HEK293 (cell line): ENCODE results near the gene JAZF1.

Experiments
- ZNF792 ChIP-seq: fragments of 450-650 bp; formaldehyde crosslinking; IDR thresholded peaks from 2 replicates; pipeline ENCODE4 v1.5.1; 2016; ENCODE audit warnings: missing biosample characterization, missing genetic modification characterization
- TF ChIP-seq, protein P1 (sequence below): fragments of 450-650 bp; formaldehyde crosslinking; IDR thresholded peaks from 2 replicates; pipeline ENCODE4 v1.5.1; 2016; ENCODE audit warnings: missing biosample characterization, missing genetic modification characterization
- TF ChIP-seq, protein P2 (sequence below): fragments of 450-650 bp; formaldehyde crosslinking; IDR thresholded peaks from 2 replicates; pipeline ENCODE4 v1.5.1; 2016; ENCODE audit warnings: missing biosample characterization, missing genetic modification characterization
- TF ChIP-seq, protein P3 (sequence below): fragments of 450-650 bp; formaldehyde crosslinking; IDR thresholded peaks from 2 replicates; pipeline ENCODE4 v1.5.1; 2016; ENCODE audit warnings: missing biosample characterization, missing genetic modification characterization

DNA sequence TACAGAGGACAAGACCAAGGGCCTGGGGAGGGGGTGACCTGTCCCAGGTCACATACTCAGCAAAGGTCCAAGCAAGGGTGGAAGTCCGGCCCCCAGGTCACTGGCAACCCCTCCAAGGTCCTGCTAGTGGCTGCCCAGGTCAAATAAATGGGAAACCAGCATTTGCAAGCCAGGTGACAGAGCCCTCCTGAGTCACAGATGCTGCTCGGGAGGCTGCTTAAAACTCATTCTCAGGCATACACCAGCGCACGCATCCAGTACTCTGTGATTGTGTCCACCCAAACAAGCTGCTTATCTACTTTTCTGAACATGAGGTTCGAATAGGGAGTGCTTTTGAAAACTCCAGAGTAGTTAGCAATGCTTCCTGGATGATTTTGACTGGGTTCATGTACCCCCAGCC is 310.0 kb downstream of the JAZF1 start:
- TF ChIP-seq, protein P1, sequence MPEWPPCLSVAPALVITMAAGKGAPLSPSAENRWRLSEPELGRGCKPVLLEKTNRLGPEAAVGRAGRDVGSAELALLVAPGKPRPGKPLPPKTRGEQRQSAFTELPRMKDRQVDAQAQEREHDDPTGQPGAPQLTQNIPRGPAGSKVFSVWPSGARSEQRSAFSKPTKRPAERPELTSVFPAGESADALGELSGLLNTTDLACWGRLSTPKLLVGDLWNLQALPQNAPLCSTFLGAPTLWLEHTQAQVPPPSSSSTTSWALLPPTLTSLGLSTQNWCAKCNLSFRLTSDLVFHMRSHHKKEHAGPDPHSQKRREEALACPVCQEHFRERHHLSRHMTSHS (tag by site-specific recombination), result no peak
- TF ChIP-seq, protein P2, sequence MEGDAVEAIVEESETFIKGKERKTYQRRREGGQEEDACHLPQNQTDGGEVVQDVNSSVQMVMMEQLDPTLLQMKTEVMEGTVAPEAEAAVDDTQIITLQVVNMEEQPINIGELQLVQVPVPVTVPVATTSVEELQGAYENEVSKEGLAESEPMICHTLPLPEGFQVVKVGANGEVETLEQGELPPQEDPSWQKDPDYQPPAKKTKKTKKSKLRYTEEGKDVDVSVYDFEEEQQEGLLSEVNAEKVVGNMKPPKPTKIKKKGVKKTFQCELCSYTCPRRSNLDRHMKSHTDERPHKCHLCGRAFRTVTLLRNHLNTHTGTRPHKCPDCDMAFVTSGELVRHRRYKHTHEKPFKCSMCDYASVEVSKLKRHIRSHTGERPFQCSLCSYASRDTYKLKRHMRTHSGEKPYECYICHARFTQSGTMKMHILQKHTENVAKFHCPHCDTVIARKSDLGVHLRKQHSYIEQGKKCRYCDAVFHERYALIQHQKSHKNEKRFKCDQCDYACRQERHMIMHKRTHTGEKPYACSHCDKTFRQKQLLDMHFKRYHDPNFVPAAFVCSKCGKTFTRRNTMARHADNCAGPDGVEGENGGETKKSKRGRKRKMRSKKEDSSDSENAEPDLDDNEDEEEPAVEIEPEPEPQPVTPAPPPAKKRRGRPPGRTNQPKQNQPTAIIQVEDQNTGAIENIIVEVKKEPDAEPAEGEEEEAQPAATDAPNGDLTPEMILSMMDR (tag by site-specific recombination), result no peak
- TF ChIP-seq, protein P3, sequence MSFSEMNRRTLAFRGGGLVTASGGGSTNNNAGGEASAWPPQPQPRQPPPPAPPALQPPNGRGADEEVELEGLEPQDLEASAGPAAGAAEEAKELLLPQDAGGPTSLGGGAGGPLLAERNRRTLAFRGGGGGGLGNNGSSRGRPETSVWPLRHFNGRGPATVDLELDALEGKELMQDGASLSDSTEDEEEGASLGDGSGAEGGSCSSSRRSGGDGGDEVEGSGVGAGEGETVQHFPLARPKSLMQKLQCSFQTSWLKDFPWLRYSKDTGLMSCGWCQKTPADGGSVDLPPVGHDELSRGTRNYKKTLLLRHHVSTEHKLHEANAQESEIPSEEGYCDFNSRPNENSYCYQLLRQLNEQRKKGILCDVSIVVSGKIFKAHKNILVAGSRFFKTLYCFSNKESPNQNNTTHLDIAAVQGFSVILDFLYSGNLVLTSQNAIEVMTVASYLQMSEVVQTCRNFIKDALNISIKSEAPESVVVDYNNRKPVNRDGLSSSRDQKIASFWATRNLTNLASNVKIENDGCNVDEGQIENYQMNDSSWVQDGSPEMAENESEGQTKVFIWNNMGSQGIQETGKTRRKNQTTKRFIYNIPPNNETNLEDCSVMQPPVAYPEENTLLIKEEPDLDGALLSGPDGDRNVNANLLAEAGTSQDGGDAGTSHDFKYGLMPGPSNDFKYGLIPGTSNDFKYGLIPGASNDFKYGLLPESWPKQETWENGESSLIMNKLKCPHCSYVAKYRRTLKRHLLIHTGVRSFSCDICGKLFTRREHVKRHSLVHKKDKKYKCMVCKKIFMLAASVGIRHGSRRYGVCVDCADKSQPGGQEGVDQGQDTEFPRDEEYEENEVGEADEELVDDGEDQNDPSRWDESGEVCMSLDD, result no peak
- no peak for TF ChIP-seq ZNF792 (tag by site-specific recombination)
